ENCODE data around the gene ESRP2. TPM values are rescaled to one million over a fixed set of nuclear protein-coding genes. Genes with fewer than 3 reads are reported as not detected.

ESRP2 gene
- total RNA-seq (ENCODE audit: low replicate concordance): 1.5 and 5.4 TPM in 2 replicates

DNA sequence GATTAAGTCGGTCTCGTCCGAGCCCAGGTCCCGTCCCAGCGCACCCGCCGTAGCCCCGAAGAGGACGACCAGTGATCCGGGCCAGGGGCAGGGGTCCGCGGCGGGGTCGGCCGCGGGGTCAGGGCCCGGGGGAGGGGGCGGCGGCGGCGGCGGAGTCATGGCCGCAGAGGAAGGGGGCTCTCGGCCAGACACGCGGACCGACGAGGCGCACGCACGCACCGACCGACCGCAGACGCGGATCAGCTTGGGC, at the start of gene ESRP2:
Gene ESRP2, minus strand, starts transcription at position 241 of the 250 bp plus-strand sequence. Its CDS starts 82 bp downstream, at position 159.
- Histone ChIP-seq H3K27me3 (peaks cover 48% of the 10 kb centered on the region), H2AFZ (replicated peaks) (peak within 1 kb of the TSS; percentile 63), H4K20me1 (ENCODE audit: low read depth) (peaks cover 13% of the 10 kb centered on the region), H3K79me2 (ENCODE audit: low read depth) (no peaks in the 10 kb centered on the region), H3K4me2 (peak within 1 kb of the TSS; percentile 81), H3K36me3 (no peaks in the 10 kb centered on the region), H3K9me3 (ENCODE audit: low read depth) (no peaks in the 10 kb centered on the region), H3K4me1 (peaks cover 19% of the 10 kb centered on the region), H3K4me3 (peak within 1 kb of the TSS; percentile 47), H3K27ac (no peak within 1 kb of the TSS), H3F3A (ENCODE audit: low read depth) (peaks cover 44% of the 10 kb centered on the region), H3K9ac (no peak within 1 kb of the TSS)
- no peak within 1 kb of the TSS for H3K27ac Mint-ChIP-seq
- H3K27me3 Mint-ChIP-seq (ENCODE audit: insufficient read depth, low read depth): peaks cover 35% of the 10 kb centered on the region
- H3K36me3 Mint-ChIP-seq: peaks cover 4% of the 10 kb centered on the region
- no peak for DNase-seq (ENCODE audit: low spot score)
- peaks cover 14% of the 10 kb centered on the region for H3K4me1 Mint-ChIP-seq
- H3K4me3 Mint-ChIP-seq: peak within 1 kb of the TSS; percentile 84
- H3K9me3 Mint-ChIP-seq: peaks cover 3% of the 10 kb centered on the region
- TF ChIP-seq EZH2 (IDR thresholded peaks at IDR 0.05) (peak; percentile 83), EZH2phosphoT487 (IDR thresholded peaks at IDR 0.05) (no peak)

DNA sequence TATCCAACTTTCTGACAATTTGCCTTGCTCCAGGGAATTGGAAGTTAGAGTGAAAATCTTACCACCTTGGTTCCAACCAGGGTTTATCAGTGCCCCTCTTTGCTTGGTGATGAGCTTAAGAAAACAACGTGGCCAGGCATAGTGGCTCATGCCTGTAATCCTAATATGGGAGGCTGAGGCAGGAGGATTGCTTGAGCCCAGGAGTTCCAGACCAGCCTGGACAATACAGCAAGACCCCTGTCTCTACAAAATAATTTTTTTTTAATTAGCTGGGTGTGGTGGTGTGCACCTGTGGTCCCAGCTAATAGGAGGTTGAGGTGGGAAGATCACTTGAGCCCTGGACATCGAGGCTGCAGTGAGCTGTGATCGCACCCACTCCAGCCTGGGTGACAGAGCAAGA, 49.8 kb upstream of the ESRP2 start:
- Mint-ChIP-seq H3K4me3 (no peak overlapping the region), H3K27me3 (ENCODE audit: insufficient read depth, low read depth) (peaks cover 2% of the 10 kb centered on the region), H3K36me3 (peaks cover 24% of the 10 kb centered on the region), H3K27ac (no peak overlapping the region), H3K4me1 (no peaks in the 10 kb centered on the region), H3K9me3 (no peaks in the 10 kb centered on the region)
- Histone ChIP-seq H3K27me3 (no peaks in the 10 kb centered on the region), H4K20me1 (ENCODE audit: low read depth) (peaks cover 9% of the 10 kb centered on the region), H3K4me2 (no peak overlapping the region), H3K27ac (no peak overlapping the region), H3F3A (ENCODE audit: low read depth) (no peaks in the 10 kb centered on the region), H3K9me3 (ENCODE audit: low read depth) (no peaks in the 10 kb centered on the region), H2AFZ (replicated peaks) (no peak overlapping the region), H3K36me3 (no peaks in the 10 kb centered on the region), H3K4me1 (peaks cover 6% of the 10 kb centered on the region), H3K4me3 (no peak overlapping the region), H3K79me2 (ENCODE audit: low read depth) (no peaks in the 10 kb centered on the region), H3K9ac (no peak overlapping the region)
- no peak for DNase-seq (ENCODE audit: low spot score)
- no peak for TF ChIP-seq EZH2phosphoT487 (IDR thresholded peaks at IDR 0.05)
- no peak for TF ChIP-seq EZH2 (IDR thresholded peaks at IDR 0.05)
- TF ChIP-seq, protein P1, sequence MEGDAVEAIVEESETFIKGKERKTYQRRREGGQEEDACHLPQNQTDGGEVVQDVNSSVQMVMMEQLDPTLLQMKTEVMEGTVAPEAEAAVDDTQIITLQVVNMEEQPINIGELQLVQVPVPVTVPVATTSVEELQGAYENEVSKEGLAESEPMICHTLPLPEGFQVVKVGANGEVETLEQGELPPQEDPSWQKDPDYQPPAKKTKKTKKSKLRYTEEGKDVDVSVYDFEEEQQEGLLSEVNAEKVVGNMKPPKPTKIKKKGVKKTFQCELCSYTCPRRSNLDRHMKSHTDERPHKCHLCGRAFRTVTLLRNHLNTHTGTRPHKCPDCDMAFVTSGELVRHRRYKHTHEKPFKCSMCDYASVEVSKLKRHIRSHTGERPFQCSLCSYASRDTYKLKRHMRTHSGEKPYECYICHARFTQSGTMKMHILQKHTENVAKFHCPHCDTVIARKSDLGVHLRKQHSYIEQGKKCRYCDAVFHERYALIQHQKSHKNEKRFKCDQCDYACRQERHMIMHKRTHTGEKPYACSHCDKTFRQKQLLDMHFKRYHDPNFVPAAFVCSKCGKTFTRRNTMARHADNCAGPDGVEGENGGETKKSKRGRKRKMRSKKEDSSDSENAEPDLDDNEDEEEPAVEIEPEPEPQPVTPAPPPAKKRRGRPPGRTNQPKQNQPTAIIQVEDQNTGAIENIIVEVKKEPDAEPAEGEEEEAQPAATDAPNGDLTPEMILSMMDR (IDR thresholded peaks at IDR 0.05): no peak

DNA sequence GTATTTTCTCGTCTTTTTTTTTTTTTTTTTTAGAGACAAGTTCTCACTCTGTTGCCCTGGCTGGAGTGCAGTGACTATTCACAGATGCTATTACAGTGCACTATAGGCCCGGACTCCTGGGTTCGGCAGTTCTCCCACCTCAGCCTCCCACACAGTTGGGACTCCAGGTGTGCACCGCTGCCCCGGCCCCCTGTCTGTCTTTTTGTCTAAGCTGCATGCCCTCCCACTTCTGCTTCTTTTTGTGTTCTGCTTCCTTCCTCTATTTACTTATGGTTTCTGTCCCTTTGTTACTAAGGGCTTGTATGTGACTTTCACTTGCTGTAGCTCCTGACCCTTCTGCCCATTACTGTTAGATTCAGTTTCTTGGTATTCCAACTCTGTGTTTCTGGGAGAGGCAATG, 48.9 kb upstream of the ESRP2 start:
- H3K4me2 ChIP-seq: no peak overlapping the region
- no peak overlapping the region for H3K9ac ChIP-seq
- H3K4me3 ChIP-seq: no peak overlapping the region
- peaks cover 20% of the 10 kb centered on the region for H3K36me3 Mint-ChIP-seq
- H3F3A ChIP-seq (ENCODE audit: low read depth): no peaks in the 10 kb centered on the region
- no peaks in the 10 kb centered on the region for H3K79me2 ChIP-seq (ENCODE audit: low read depth)
- no peak for DNase-seq (ENCODE audit: low spot score)
- no peak overlapping the region for H3K27ac Mint-ChIP-seq
- H2AFZ ChIP-seq (replicated peaks): no peak overlapping the region
- no peak for TF ChIP-seq EZH2 (IDR thresholded peaks at IDR 0.05)
- no peak for TF ChIP-seq EZH2phosphoT487 (IDR thresholded peaks at IDR 0.05)
- TF ChIP-seq, protein P1 (IDR thresholded peaks at IDR 0.05): no peak
- no peaks in the 10 kb centered on the region for H3K4me1 ChIP-seq
- no peak overlapping the region for H3K27ac ChIP-seq
- H3K9me3 ChIP-seq (ENCODE audit: low read depth): no peaks in the 10 kb centered on the region
- H3K27me3 ChIP-seq: no peaks in the 10 kb centered on the region
- H3K4me3 Mint-ChIP-seq: no peak overlapping the region
- H4K20me1 ChIP-seq (ENCODE audit: low read depth): peaks cover 9% of the 10 kb centered on the region
- peaks cover 2% of the 10 kb centered on the region for H3K27me3 Mint-ChIP-seq (ENCODE audit: insufficient read depth, low read depth)
- H3K4me1 Mint-ChIP-seq: no peaks in the 10 kb centered on the region
- H3K36me3 ChIP-seq: no peaks in the 10 kb centered on the region
- H3K9me3 Mint-ChIP-seq: no peaks in the 10 kb centered on the region

DNA sequence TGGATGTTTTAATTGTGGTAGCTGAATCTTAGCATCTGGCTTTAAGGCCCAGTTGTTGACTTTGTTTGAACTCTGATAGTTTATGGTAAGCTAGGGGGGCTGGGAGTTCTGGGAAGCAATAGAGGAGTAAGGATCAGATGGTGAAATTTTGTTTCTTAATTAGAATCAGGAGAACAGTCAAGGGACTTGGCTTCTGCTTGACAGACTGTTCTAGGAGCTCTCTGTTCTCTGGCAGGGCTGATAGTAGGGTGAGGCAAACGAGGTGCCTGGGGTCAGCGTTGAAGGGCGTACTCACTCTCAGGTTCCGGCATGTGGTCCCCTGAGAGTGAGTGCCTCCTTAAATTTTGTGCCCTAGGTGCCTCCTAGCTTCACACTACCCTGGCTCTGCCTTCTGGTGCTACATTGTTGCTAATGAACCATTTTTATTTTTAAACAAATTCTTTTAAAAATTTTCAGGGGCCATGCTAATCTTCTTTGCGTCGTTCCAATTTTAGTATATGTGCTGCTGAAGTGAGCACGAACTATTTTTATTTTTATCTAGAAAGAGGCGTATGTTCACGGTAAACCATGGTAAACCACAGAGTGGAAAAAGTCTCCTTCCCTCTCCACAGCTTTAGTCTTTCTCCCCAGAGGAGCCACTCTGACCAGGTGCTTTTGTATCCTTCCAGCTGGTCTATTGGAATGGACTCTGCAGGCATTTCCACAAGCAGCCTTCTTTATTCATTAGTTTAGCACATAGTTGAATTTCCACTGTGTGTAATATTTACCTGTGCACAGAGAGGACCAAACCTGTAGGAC, 48.1 kb upstream of the ESRP2 start:
- Histone ChIP-seq H3K9ac (no peak overlapping the region), H3K4me2 (no peak overlapping the region), H3K27ac (no peak overlapping the region), H3K36me3 (no peaks in the 10 kb centered on the region), H3K9me3 (ENCODE audit: low read depth) (no peaks in the 10 kb centered on the region), H3K4me3 (no peak overlapping the region), H3K27me3 (no peaks in the 10 kb centered on the region), H4K20me1 (ENCODE audit: low read depth) (peaks cover 9% of the 10 kb centered on the region), H3F3A (ENCODE audit: low read depth) (no peaks in the 10 kb centered on the region), H2AFZ (replicated peaks) (no peak overlapping the region), H3K4me1 (no peaks in the 10 kb centered on the region), H3K79me2 (ENCODE audit: low read depth) (no peaks in the 10 kb centered on the region)
- H3K36me3 Mint-ChIP-seq: peaks cover 22% of the 10 kb centered on the region
- H3K9me3 Mint-ChIP-seq: no peaks in the 10 kb centered on the region
- no peak overlapping the region for H3K4me3 Mint-ChIP-seq
- DNase-seq (ENCODE audit: low spot score): no peak
- TF ChIP-seq EZH2phosphoT487 (IDR thresholded peaks at IDR 0.05): no peak
- TF ChIP-seq EZH2 (IDR thresholded peaks at IDR 0.05): no peak
- TF ChIP-seq, protein P1 (IDR thresholded peaks at IDR 0.05): no peak
- H3K27ac Mint-ChIP-seq: no peak overlapping the region
- peaks cover 2% of the 10 kb centered on the region for H3K27me3 Mint-ChIP-seq (ENCODE audit: insufficient read depth, low read depth)
- no peaks in the 10 kb centered on the region for H3K4me1 Mint-ChIP-seq
